Erythroblast (primary cell): Measurements from ENCODE around the gene RPS6KA2.

ENCODE experiments used
- GATA1 ChIP-seq: IDR thresholded peaks from 2 replicates; pipeline ENCODE4 v1.6.1; 2011; ENCODE audit warnings: low read depth, mild to moderate bottlenecking, control low read depth, low read length, moderate library complexity
- POLR2A ChIP-seq: IDR thresholded peaks from 2 replicates; pipeline ENCODE4 v1.6.1; 2011; ENCODE audit warnings: mild to moderate bottlenecking, low read length

DNA sequence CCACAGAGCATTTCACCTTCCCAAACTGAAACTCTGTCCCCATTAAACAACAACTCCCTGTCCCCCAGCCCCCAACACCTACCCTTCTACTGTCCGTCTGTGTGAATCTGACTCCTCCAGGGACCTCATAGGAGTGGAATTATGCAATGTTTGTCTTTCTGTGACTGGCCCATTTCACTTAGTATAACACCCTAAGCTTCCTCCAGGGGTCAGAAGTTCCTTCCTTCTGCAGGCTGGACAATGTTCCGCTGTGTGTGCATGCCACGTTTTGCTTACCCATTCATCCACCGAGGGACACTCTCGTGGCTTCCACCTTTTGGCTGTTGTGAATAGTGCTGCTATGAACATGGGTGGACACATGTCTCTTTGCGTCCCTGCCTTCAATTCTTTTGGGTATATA is 206.7 kb downstream of the RPS6KA2 start:
- TF ChIP-seq POLR2A (no peak), GATA1 (no peak)
